ENCODE data around the gene AURKB.

DNA sequence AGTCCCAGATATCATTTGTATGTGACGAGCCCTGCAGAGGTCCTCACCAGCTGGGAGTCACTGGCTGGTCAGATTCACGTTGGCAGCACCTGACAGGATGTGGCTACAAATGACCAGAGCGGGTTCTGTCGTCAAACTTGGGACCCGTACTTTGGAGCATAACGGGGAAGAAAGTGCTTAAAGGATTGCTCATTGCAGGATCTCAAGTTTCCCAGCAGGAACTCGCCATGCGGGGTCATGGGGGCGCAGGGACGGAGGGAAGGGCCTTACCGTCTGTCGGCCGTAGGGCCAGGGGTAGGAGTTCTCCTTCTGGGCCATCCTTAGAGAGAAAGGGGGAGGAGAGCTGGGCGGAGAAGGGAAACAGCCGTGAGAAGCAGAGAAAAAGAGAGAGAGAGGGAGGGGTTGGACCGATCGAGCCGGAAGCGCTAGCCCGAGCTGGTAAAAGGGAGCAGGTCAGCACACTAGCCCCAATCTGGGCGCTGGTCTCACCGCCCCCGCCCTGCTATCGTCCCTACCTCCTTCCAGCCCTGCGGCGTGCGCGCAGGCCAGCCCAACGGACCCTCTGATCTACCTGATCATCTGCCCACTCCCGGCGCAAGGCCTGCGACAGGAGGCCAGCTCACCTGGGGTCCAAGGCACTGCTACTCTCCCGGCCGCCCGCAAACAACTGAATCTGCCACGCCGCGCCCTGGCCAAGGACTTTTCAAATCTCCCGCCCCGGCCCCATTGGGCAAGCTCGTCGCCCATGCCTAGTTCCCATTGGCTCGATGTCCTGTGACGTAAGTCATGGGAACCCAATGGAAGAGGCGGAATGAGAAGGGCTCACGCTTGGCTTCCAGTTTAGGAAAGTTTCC lies at the start of gene AURKB:
- TF ChIP-seq, protein P1, sequence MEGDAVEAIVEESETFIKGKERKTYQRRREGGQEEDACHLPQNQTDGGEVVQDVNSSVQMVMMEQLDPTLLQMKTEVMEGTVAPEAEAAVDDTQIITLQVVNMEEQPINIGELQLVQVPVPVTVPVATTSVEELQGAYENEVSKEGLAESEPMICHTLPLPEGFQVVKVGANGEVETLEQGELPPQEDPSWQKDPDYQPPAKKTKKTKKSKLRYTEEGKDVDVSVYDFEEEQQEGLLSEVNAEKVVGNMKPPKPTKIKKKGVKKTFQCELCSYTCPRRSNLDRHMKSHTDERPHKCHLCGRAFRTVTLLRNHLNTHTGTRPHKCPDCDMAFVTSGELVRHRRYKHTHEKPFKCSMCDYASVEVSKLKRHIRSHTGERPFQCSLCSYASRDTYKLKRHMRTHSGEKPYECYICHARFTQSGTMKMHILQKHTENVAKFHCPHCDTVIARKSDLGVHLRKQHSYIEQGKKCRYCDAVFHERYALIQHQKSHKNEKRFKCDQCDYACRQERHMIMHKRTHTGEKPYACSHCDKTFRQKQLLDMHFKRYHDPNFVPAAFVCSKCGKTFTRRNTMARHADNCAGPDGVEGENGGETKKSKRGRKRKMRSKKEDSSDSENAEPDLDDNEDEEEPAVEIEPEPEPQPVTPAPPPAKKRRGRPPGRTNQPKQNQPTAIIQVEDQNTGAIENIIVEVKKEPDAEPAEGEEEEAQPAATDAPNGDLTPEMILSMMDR (IDR thresholded peaks at IDR 0.05; ENCODE audit: poor library complexity, severe bottlenecking): peak; percentile 10
- TF ChIP-seq EP300 (conservative IDR thresholded peaks at IDR 0.05; ENCODE audit: poor library complexity, severe bottlenecking): no peak
- no peak for TF ChIP-seq EZH2 (IDR thresholded peaks at IDR 0.05; ENCODE audit: borderline replicate concordance, insufficient read depth, low read length, poor library complexity, severe bottlenecking)
- TF ChIP-seq RAD21 (conservative IDR thresholded peaks at IDR 0.05): no peak
- TF ChIP-seq, protein P2, sequence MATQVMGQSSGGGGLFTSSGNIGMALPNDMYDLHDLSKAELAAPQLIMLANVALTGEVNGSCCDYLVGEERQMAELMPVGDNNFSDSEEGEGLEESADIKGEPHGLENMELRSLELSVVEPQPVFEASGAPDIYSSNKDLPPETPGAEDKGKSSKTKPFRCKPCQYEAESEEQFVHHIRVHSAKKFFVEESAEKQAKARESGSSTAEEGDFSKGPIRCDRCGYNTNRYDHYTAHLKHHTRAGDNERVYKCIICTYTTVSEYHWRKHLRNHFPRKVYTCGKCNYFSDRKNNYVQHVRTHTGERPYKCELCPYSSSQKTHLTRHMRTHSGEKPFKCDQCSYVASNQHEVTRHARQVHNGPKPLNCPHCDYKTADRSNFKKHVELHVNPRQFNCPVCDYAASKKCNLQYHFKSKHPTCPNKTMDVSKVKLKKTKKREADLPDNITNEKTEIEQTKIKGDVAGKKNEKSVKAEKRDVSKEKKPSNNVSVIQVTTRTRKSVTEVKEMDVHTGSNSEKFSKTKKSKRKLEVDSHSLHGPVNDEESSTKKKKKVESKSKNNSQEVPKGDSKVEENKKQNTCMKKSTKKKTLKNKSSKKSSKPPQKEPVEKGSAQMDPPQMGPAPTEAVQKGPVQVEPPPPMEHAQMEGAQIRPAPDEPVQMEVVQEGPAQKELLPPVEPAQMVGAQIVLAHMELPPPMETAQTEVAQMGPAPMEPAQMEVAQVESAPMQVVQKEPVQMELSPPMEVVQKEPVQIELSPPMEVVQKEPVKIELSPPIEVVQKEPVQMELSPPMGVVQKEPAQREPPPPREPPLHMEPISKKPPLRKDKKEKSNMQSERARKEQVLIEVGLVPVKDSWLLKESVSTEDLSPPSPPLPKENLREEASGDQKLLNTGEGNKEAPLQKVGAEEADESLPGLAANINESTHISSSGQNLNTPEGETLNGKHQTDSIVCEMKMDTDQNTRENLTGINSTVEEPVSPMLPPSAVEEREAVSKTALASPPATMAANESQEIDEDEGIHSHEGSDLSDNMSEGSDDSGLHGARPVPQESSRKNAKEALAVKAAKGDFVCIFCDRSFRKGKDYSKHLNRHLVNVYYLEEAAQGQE (IDR thresholded peaks at IDR 0.05; ENCODE audit: borderline replicate concordance): no peak
